HG03097 (cell line): Measurements from ENCODE around the gene PARD3B.

ENCODE experiments used
- ATAC-seq: cut with Tn5 transposase; IDR thresholded peaks from one replicate; pipeline ENCODE4 v1.9.1; 2021; ENCODE audit not compliant: unreplicated experiment, low FRiP score

PARD3B gene

GRCh38 chr2:205411558-205411957 is 866.3 kb downstream of the PARD3B start:
- ATAC-seq = no peak

GRCh38 chr2:205424326-205424725 is 879.1 kb downstream of the PARD3B start:
- ATAC-seq = no peak

- ATAC-seq = no peak
Measured at GRCh38 chr2:205425102-205425501, 879.8 kb downstream of the PARD3B start.

- ATAC-seq = no peak
Measured at GRCh38 chr2:205427112-205427511, 881.8 kb downstream of the PARD3B start.

GRCh38 chr2:205428811-205429210 is 883.5 kb downstream of the PARD3B start:
- no peak for ATAC-seq

GRCh38 chr2:205435970-205436369 is 890.7 kb downstream of the PARD3B start:
- ATAC-seq = no peak

- ATAC-seq = no peak
Measured at GRCh38 chr2:205438241-205438640, 893.0 kb downstream of the PARD3B start.

GRCh38 chr2:205439621-205440020 is 894.3 kb downstream of the PARD3B start:
- no peak for ATAC-seq

- ATAC-seq = no peak
Measured at GRCh38 chr2:205441524-205441923, 896.2 kb downstream of the PARD3B start.

GRCh38 chr2:205448189-205448588 is 902.9 kb downstream of the PARD3B start:
- no peak for ATAC-seq

GRCh38 chr2:205451901-205452512 is 906.7 kb downstream of the PARD3B start:
- no peak for ATAC-seq

GRCh38 chr2:205453202-205453601 is 907.9 kb downstream of the PARD3B start:
- no peak for ATAC-seq

GRCh38 chr2:205456682-205457081 is 911.4 kb downstream of the PARD3B start:
- no peak for ATAC-seq

GRCh38 chr2:205460217-205460616 is 914.9 kb downstream of the PARD3B start:
- no peak for ATAC-seq

- ATAC-seq = no peak
Measured at GRCh38 chr2:205461169-205461568, 915.9 kb downstream of the PARD3B start.

- ATAC-seq = no peak
Measured at GRCh38 chr2:205461678-205462665, 916.7 kb downstream of the PARD3B start.

- no peak for ATAC-seq
Measured at GRCh38 chr2:205462681-205463345, 917.5 kb downstream of the PARD3B start.

- ATAC-seq = no peak
Measured at GRCh38 chr2:205463466-205464025, 918.3 kb downstream of the PARD3B start.

- no peak for ATAC-seq
Measured at GRCh38 chr2:205464681-205465080, 919.4 kb downstream of the PARD3B start.

- no peak for ATAC-seq
Measured at GRCh38 chr2:205465791-205466190, 920.5 kb downstream of the PARD3B start.

- ATAC-seq = no peak
Measured at GRCh38 chr2:205471776-205472175, 926.5 kb downstream of the PARD3B start.
